PC-3 (cell line): ENCODE data around the gene CDH4.

Source experiments
- EZH2phosphoT487 ChIP-seq: fragments of 300-600 bp; sonication (generic); IDR thresholded peaks from 2 replicates; pipeline ENCODE4 v1.6.1; 2018; ENCODE audit warnings: mild to moderate bottlenecking, antibody characterized with exemption, low read length, borderline replicate concordance
- TF ChIP-seq, protein P1 (sequence below): fragments of 300-600 bp; sonication (generic); conservative IDR thresholded peaks from 2 replicates; pipeline ENCODE4 v1.5.1; 2017; ENCODE audit warnings: antibody characterized with exemption, low read depth, mild to moderate bottlenecking, low read length

DNA sequence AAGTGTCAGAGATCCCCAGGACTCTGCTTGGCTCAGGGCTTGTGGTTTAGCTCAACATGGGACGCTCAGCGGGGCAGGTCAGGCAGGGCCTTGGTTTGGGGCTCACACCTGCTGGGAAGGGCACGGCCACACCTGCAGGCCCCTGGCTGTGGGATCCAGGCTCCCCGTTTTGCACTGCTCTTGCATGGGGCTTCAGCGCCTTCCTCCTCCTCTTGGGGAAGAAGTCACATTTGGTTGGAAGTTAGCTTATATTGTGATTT is 378.3 kb downstream of the CDH4 start:
- TF ChIP-seq, protein P1, sequence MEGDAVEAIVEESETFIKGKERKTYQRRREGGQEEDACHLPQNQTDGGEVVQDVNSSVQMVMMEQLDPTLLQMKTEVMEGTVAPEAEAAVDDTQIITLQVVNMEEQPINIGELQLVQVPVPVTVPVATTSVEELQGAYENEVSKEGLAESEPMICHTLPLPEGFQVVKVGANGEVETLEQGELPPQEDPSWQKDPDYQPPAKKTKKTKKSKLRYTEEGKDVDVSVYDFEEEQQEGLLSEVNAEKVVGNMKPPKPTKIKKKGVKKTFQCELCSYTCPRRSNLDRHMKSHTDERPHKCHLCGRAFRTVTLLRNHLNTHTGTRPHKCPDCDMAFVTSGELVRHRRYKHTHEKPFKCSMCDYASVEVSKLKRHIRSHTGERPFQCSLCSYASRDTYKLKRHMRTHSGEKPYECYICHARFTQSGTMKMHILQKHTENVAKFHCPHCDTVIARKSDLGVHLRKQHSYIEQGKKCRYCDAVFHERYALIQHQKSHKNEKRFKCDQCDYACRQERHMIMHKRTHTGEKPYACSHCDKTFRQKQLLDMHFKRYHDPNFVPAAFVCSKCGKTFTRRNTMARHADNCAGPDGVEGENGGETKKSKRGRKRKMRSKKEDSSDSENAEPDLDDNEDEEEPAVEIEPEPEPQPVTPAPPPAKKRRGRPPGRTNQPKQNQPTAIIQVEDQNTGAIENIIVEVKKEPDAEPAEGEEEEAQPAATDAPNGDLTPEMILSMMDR = no peak
- no peak for TF ChIP-seq EZH2phosphoT487
